Measurements from ENCODE around the gene PRKG2. TPM values are rescaled to one million over a fixed set of nuclear protein-coding genes. Genes with fewer than 3 reads are reported as not detected.

PRKG2 gene
- total and polyA plus RNA-seq, 10 of the 15 experiments (the other 5 are each of a cell fraction or from before 2014, with no cell fraction given) = not detected

DNA sequence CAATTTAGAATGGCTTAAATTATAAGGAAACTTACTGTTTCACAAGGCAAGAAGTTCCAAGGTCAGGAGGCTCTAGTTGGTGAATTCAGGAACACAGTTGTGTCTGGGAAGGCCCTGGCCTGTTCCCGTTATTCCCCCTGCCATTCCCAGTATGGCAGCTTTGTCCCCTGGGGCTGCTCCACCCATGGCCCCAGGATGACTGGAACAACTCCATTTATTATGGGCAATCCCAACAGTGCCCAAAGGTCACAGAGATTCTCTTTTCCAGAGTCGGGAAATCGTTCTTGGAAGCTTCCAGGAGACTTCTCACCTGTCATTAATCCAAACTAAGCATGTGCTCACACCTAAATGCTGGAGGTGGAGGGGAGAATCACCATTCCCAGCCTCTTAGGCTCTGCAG lies 2.8 kb upstream of the PRKG2 start:
- DNase-seq (ENCODE audit: low read depth, low spot score) = no peak
- in situ Hi-C loops (cut with MboI) = no loop called here
- Histone ChIP-seq H3K36me3 (ENCODE audit: control insufficient read depth in 2 of 2, insufficient read depth in 2 of 2, low read length in 1 of 2) (no peaks in the 10 kb centered on the region), H2AFZ (ENCODE audit: control insufficient read depth, low read depth, low read length) (no peak overlapping the region), H3K27me3 (replicated peaks in 1 of 2; ENCODE audit: control insufficient read depth in 2 of 2, insufficient read depth in 2 of 2, low read length in 1 of 2) (peaks cover 2 to 6% of the 10 kb centered on the region in 2 experiments; a peak in 3 of 4 replicates), H4K20me1 (ENCODE audit: control insufficient read depth, insufficient read depth) (no peaks in the 10 kb centered on the region), H3K4me2 (ENCODE audit: control insufficient read depth, insufficient read depth) (no peak overlapping the region), H3K9me3 (replicated peaks; ENCODE audit: control insufficient read depth, insufficient read depth, low read length) (no peaks in the 10 kb centered on the region), H3K4me1 (ENCODE audit: control insufficient read depth, insufficient read depth, low read length) (no peaks in the 10 kb centered on the region), H3K27ac (ENCODE audit: control insufficient read depth, insufficient read depth) (no peak overlapping the region), H3K9ac (ENCODE audit: control insufficient read depth, insufficient read depth, low read length) (no peak overlapping the region), H3K79me2 (ENCODE audit: control insufficient read depth, insufficient read depth, low read length) (no peaks in the 10 kb centered on the region), H3K4me3 (no peak overlapping the region)
- POLR2A ChIA-PET = no interaction called here
- intact Hi-C loops (cut with micrococcal nuclease; ENCODE audit: unreplicated experiment) = no loop called here
- WGBS (ENCODE audit: insufficient coverage, insufficient replicate concordance, low lambda C conversion rate, missing lambda C conversion rate) = 0% methylated on average over 3 of the region's 3 CpGs
- CTCF ChIA-PET = interaction anchor here (1.8 kb wide), 1 partner anchor 148 kb away, joined by 3 read pairs; no protein-coding TSS in a partner anchor
- no peak for FAIRE-seq
- no peak for ATAC-seq
- BruUV-seq (replicated peaks) = no TSS peak
- SMC1A ChIA-PET (ENCODE audit: uncharacterized antibody, unreplicated experiment) = interaction anchor here (1.4 kb wide), 1 partner anchor 39 kb away, joined by 3 read pairs; no protein-coding TSS in a partner anchor
- RAD21 ChIA-PET (ENCODE audit: unreplicated experiment) = no interaction called here
- TF ChIP-seq, protein P1, sequence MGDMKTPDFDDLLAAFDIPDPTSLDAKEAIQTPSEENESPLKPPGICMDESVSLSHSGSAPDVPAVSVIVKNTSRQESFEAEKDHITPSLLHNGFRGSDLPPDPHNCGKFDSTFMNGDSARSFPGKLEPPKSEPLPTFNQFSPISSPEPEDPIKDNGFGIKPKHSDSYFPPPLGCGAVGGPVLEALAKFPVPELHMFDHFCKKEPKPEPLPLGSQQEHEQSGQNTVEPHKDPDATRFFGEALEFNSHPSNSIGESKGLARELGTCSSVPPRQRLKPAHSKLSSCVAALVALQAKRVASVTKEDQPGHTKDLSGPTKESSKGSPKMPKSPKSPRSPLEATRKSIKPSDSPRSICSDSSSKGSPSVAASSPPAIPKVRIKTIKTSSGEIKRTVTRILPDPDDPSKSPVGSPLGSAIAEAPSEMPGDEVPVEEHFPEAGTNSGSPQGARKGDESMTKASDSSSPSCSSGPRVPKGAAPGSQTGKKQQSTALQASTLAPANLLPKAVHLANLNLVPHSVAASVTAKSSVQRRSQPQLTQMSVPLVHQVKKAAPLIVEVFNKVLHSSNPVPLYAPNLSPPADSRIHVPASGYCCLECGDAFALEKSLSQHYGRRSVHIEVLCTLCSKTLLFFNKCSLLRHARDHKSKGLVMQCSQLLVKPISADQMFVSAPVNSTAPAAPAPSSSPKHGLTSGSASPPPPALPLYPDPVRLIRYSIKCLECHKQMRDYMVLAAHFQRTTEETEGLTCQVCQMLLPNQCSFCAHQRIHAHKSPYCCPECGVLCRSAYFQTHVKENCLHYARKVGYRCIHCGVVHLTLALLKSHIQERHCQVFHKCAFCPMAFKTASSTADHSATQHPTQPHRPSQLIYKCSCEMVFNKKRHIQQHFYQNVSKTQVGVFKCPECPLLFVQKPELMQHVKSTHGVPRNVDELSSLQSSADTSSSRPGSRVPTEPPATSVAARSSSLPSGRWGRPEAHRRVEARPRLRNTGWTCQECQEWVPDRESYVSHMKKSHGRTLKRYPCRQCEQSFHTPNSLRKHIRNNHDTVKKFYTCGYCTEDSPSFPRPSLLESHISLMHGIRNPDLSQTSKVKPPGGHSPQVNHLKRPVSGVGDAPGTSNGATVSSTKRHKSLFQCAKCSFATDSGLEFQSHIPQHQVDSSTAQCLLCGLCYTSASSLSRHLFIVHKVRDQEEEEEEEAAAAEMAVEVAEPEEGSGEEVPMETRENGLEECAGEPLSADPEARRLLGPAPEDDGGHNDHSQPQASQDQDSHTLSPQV (IDR thresholded peaks at IDR 0.05) = no peak
- TF ChIP-seq, protein P2, sequence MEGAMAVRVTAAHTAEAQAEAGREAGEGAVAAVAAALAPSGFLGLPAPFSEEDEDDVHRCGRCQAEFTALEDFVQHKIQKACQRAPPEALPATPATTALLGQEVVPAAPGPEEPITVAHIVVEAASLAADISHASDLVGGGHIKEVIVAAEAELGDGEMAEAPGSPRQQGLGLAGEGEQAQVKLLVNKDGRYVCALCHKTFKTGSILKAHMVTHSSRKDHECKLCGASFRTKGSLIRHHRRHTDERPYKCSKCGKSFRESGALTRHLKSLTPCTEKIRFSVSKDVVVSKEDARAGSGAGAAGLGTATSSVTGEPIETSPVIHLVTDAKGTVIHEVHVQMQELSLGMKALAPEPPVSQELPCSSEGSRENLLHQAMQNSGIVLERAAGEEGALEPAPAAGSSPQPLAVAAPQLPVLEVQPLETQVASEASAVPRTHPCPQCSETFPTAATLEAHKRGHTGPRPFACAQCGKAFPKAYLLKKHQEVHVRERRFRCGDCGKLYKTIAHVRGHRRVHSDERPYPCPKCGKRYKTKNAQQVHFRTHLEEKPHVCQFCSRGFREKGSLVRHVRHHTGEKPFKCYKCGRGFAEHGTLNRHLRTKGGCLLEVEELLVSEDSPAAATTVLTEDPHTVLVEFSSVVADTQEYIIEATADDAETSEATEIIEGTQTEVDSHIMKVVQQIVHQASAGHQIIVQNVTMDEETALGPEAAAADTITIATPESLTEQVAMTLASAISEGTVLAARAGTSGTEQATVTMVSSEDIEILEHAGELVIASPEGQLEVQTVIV (IDR thresholded peaks at IDR 0.05; ENCODE audit: borderline replicate concordance, partially characterized antibody) = no peak
- TF ChIP-seq MYC (IDR thresholded peaks at IDR 0.05; ENCODE audit: insufficient read depth, insufficient read length, insufficient replicate concordance, low read length, severe bottlenecking) (no peak), CHD4 (IDR thresholded peaks at IDR 0.05) (no peak), FOS (IDR thresholded peaks at IDR 0.05; ENCODE audit: borderline replicate concordance, extremely low read depth, insufficient read length) (no peak), JUND (IDR thresholded peaks at IDR 0.05; ENCODE audit: low read depth, low read length) (no peak), STAT1 (conservative IDR thresholded peaks at IDR 0.05) (no peak)
- TF ChIP-seq, protein P3, sequence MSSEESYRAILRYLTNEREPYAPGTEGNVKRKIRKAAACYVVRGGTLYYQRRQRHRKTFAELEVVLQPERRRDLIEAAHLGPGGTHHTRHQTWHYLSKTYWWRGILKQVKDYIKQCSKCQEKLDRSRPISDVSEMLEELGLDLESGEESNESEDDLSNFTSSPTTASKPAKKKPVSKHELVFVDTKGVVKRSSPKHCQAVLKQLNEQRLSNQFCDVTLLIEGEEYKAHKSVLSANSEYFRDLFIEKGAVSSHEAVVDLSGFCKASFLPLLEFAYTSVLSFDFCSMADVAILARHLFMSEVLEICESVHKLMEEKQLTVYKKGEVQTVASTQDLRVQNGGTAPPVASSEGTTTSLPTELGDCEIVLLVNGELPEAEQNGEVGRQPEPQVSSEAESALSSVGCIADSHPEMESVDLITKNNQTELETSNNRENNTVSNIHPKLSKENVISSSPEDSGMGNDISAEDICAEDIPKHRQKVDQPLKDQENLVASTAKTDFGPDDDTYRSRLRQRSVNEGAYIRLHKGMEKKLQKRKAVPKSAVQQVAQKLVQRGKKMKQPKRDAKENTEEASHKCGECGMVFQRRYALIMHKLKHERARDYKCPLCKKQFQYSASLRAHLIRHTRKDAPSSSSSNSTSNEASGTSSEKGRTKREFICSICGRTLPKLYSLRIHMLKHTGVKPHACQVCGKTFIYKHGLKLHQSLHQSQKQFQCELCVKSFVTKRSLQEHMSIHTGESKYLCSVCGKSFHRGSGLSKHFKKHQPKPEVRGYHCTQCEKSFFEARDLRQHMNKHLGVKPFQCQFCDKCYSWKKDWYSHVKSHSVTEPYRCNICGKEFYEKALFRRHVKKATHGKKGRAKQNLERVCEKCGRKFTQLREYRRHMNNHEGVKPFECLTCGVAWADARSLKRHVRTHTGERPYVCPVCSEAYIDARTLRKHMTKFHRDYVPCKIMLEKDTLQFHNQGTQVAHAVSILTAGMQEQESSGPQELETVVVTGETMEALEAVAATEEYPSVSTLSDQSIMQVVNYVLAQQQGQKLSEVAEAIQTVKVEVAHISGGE (CRISPR knock-in tag; IDR thresholded peaks at IDR 0.05) = no peak
- TF ChIP-seq, protein P4, sequence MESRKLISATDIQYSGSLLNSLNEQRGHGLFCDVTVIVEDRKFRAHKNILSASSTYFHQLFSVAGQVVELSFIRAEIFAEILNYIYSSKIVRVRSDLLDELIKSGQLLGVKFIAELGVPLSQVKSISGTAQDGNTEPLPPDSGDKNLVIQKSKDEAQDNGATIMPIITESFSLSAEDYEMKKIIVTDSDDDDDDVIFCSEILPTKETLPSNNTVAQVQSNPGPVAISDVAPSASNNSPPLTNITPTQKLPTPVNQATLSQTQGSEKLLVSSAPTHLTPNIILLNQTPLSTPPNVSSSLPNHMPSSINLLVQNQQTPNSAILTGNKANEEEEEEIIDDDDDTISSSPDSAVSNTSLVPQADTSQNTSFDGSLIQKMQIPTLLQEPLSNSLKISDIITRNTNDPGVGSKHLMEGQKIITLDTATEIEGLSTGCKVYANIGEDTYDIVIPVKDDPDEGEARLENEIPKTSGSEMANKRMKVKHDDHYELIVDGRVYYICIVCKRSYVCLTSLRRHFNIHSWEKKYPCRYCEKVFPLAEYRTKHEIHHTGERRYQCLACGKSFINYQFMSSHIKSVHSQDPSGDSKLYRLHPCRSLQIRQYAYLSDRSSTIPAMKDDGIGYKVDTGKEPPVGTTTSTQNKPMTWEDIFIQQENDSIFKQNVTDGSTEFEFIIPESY (IDR thresholded peaks at IDR 0.05) = no peak
